ENCODE data around the gene GM2A.
"Not testable (repeated sequence)": the region's sequence is repeated elsewhere in the genome, so short reads cannot be mapped to it uniquely, and the experiment has no call there.

DNA sequence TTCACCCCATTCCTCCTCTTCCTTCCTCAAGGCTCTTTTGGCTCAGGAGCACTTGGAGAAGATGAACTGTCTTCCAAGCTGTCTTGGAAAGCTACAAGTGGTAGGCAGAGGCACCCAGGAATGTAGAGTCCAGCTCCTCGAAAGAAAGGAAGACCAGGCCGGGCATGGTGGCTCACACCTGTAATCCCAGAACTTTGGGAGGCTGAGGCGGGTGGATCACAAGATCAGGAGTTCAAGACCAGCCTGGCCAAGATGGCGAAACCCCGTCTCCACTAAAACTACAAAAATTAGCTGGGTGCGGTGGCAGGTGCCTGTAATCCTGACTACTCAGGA lies 17.8 kb upstream of the GM2A start:
- TF ChIP-seq, protein P1, sequence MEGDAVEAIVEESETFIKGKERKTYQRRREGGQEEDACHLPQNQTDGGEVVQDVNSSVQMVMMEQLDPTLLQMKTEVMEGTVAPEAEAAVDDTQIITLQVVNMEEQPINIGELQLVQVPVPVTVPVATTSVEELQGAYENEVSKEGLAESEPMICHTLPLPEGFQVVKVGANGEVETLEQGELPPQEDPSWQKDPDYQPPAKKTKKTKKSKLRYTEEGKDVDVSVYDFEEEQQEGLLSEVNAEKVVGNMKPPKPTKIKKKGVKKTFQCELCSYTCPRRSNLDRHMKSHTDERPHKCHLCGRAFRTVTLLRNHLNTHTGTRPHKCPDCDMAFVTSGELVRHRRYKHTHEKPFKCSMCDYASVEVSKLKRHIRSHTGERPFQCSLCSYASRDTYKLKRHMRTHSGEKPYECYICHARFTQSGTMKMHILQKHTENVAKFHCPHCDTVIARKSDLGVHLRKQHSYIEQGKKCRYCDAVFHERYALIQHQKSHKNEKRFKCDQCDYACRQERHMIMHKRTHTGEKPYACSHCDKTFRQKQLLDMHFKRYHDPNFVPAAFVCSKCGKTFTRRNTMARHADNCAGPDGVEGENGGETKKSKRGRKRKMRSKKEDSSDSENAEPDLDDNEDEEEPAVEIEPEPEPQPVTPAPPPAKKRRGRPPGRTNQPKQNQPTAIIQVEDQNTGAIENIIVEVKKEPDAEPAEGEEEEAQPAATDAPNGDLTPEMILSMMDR (IDR thresholded peaks at IDR 0.05) = not testable (repeated sequence)
- TF ChIP-seq POLR2A (IDR thresholded peaks at IDR 0.05) = not testable (repeated sequence)
